K562 (cell line): ENCODE results near the gene ZNF780B. TPM values are rescaled to one million over a fixed set of nuclear protein-coding genes. Genes with fewer than 3 reads are reported as not detected.

Experiments used
- ATF7 ChIP-seq: fragments of 450-650 bp; IDR thresholded peaks from 2 replicates; pipeline ENCODE4 v1.7.1; 2014; ENCODE audit warnings: mild to moderate bottlenecking, moderate library complexity
- ETV5 ChIP-seq: sonication (generic); formaldehyde crosslinking; IDR thresholded peaks from 2 replicates; pipeline ENCODE4 v1.4.0; 2020; ENCODE audit warnings: low read depth, mild to moderate bottlenecking, missing genetic modification reagents
- FOXP1 ChIP-seq: sonication (generic); formaldehyde crosslinking; IDR thresholded peaks from 2 replicates; pipeline ENCODE4 v1.8.0; 2022; ENCODE audit warnings: mild to moderate bottlenecking, missing genetic modification reagents
- HDAC1 ChIP-seq, 2 experiments: fragments of 450-650 bp; IDR thresholded peaks; 2 replicates each; pipeline ENCODE4 v1.6.1; 2016 to 2017; ENCODE audit warnings: inconsistent platforms in 1 of 2, mild to moderate bottlenecking in 1 of 2, moderate library complexity in 1 of 2
- HDAC3 ChIP-seq: fragments of 450-650 bp; IDR thresholded peaks from 2 replicates; pipeline ENCODE4 v1.6.1; 2018; ENCODE audit warnings: borderline replicate concordance, mild to moderate bottlenecking, moderate library complexity; ENCODE audit not compliant: partially characterized antibody
- HNRNPUL1 ChIP-seq: fragments of 200-400 bp; formaldehyde crosslinking; IDR thresholded peaks from 2 replicates; pipeline ENCODE4 v1.6.1; 2017; ENCODE audit warnings: low read length
- KLF1 ChIP-seq: fragments of 450-650 bp; IDR thresholded peaks from 2 replicates; pipeline ENCODE4 v1.6.1; 2016; ENCODE audit warnings: missing genetic modification characterization, missing compliant biosample characterization
- MBD2 ChIP-seq: sonication (generic); IDR thresholded peaks from 2 replicates; pipeline ENCODE4 v1.6.1; 2016; ENCODE audit warnings: low read depth, borderline replicate concordance
- MTA3 ChIP-seq: fragments of 450-650 bp; formaldehyde crosslinking; IDR thresholded peaks from 2 replicates; pipeline ENCODE4 v1.6.1; 2017; ENCODE audit warnings: mild to moderate bottlenecking, borderline replicate concordance
- MYBL2 ChIP-seq, 2 experiments: fragments of 450-650 bp in 1 of 2; sonication (generic) in 1 of 2; formaldehyde crosslinking in 1 of 2; IDR thresholded peaks; 2 replicates each; pipeline versions ENCODE4 v1.6.1 to v1.8.1; 2017 to 2022; ENCODE audit warnings: borderline replicate concordance in 1 of 2, inconsistent platforms in 1 of 2, low read depth in 1 of 2, mild to moderate bottlenecking in 1 of 2, missing genetic modification reagents in 1 of 2, moderate library complexity in 1 of 2
- SIN3A ChIP-seq, 2 experiments: fragments of 150-350 bp in 1 of 2; IDR thresholded peaks; 2 replicates each; pipeline ENCODE4 v1.6.1; 2011 to 2016; ENCODE audit warnings: borderline replicate concordance in 2 of 2, low read depth in 2 of 2, low read length in 2 of 2, mild to moderate bottlenecking in 2 of 2, moderate library complexity in 2 of 2; ENCODE audit not compliant: control insufficient read depth in 1 of 2
- SMAD3 ChIP-seq: fragments of 450-650 bp; formaldehyde crosslinking; conservative IDR thresholded peaks from 2 replicates; pipeline ENCODE4 v1.4.0; 2020; ENCODE audit warnings: mild to moderate bottlenecking
- polyA plus RNA-seq, 8 experiments: library from polyadenylated mRNA; depleted of rRNA in 4 of 8; stranded (reverse) in 5 of 8; unstranded in 3 of 8; fragments of >200 nt; fragmentation: Nextera tagmentation in 2 of 8; fragmentation: Illumina TruSeq in 1 of 8; extraction: Ambion mirVana in 2 of 8; extraction: Trizol in 1 of 8; gene quantifications; 2 replicates each; pipeline versions ENCODE4 v1.2.1 to v1.2.3, GENCODE V29; 2011 to 2014; ENCODE audit warnings: inconsistent platforms in 1 of 8, missing spikeins in 1 of 8
- total RNA-seq, 7 experiments: library from RNA; depleted of rRNA in 6 of 7; stranded (reverse); fragments of >200 nt in 6 of 7; fragmentation: Illumina TruSeq in 2 of 7; extraction: Trizol in 2 of 7; gene quantifications; 2 replicates each; pipeline versions ENCODE4 v1.2.1 to v1.2.3, GENCODE V29; 2011 to 2021; ENCODE audit warnings: low replicate concordance in 1 of 7
- TF ChIP-seq, protein P1 (sequence below), 2 experiments: fragments of 450-650 bp; formaldehyde crosslinking in 1 of 2; IDR thresholded peaks; 2 replicates each; pipeline versions ENCODE4 v1.4.0 to v1.6.1; 2014 to 2020; ENCODE audit warnings: mild to moderate bottlenecking in 2 of 2, borderline replicate concordance in 1 of 2, low read depth in 1 of 2
- TF ChIP-seq, protein P2 (sequence below): fragments of 250-450 bp; sonication (Bioruptor Pico); IDR thresholded peaks from 2 replicates; pipeline ENCODE4 v1.8.0; 2021; ENCODE audit warnings: moderate library complexity, mild to moderate bottlenecking, inconsistent platforms
- TF ChIP-seq, protein P3 (sequence below): sonication (generic); formaldehyde crosslinking; IDR thresholded peaks from 2 replicates; pipeline ENCODE4 v1.8.1; 2023; ENCODE audit warnings: mild to moderate bottlenecking, missing genetic modification reagents

Gene ZNF780B
- total and polyA plus RNA-seq, 9 of the 15 experiments (the other 6 are each of a cell fraction or from before 2014, with no cell fraction given): 3.9 to 18.4 (median 8.8) TPM

DNA sequence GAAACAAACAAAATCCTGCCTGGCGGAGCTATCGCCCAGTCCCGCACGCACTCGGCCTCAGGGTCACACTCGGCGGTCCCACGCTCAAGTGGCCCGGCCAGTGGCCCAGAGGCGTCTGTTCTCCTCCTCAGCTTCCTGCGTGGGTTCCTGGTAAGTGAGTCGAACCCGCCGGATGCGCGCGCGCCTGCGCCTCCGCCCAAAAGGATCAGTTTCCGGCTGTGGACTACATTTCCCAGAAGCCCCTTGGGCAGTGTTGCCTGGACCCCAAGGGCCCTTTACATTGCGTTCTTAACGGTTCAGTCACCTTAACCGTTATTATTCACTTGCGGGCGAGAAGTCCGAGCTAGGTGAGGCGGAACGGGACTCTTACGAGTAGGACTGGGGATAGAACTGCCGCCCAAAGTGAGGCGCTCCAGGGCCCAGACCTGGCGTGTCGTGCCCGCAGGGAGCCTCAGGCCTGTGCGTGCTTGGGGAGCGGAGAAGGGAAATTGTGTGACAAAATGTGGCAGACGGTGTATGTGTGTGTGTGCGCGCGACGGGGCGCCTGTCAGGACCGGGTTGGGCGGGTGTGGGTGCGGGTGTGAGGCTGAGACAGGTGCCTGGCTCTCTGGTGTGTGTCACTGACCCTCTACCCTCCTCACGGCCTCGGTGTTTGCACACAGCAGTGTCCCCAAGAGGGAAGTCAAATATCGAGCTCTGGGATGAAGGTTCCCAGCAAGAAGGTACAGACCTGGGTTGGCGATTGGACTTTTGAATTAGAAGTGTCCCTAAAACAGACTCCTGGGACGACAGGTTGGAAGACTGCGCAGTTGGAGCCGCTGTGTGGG, 59.0 kb downstream of the ZNF780B start, which contains the start of gene ZNF546 (continued):
- TF ChIP-seq MTA3: 0 out of 2 replicates have a peak, but pooled peaks have one; percentile 59
- TF ChIP-seq, protein P1, sequence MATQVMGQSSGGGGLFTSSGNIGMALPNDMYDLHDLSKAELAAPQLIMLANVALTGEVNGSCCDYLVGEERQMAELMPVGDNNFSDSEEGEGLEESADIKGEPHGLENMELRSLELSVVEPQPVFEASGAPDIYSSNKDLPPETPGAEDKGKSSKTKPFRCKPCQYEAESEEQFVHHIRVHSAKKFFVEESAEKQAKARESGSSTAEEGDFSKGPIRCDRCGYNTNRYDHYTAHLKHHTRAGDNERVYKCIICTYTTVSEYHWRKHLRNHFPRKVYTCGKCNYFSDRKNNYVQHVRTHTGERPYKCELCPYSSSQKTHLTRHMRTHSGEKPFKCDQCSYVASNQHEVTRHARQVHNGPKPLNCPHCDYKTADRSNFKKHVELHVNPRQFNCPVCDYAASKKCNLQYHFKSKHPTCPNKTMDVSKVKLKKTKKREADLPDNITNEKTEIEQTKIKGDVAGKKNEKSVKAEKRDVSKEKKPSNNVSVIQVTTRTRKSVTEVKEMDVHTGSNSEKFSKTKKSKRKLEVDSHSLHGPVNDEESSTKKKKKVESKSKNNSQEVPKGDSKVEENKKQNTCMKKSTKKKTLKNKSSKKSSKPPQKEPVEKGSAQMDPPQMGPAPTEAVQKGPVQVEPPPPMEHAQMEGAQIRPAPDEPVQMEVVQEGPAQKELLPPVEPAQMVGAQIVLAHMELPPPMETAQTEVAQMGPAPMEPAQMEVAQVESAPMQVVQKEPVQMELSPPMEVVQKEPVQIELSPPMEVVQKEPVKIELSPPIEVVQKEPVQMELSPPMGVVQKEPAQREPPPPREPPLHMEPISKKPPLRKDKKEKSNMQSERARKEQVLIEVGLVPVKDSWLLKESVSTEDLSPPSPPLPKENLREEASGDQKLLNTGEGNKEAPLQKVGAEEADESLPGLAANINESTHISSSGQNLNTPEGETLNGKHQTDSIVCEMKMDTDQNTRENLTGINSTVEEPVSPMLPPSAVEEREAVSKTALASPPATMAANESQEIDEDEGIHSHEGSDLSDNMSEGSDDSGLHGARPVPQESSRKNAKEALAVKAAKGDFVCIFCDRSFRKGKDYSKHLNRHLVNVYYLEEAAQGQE (IDR thresholded peaks at IDR 0.05; ENCODE audit: borderline replicate concordance): peak; percentile 3; the same call in 1 of the 2 replicates
- TF ChIP-seq, protein P1 (CRISPR knock-in tag; IDR thresholded peaks at IDR 0.05; ENCODE audit: low read depth): 0 out of 2 replicates have a peak, but pooled peaks have one; percentile 41
- TF ChIP-seq HDAC1 (IDR thresholded peaks at IDR 0.05): peak in 1 of 2 experiments; percentile 65; a peak in 1 of 4 replicates
- TF ChIP-seq, protein P2, sequence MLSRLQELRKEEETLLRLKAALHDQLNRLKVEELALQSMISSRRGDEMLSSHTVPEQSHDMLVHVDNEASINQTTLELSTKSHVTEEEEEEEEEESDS (CRISPR knock-in tag): no peak
- no peak for TF ChIP-seq HDAC3
- TF ChIP-seq ETV5 (CRISPR knock-in tag): peak; percentile 70
- TF ChIP-seq MBD2: peak; percentile 58; the same call in 1 of the 2 replicates
- peak; percentile 77 for TF ChIP-seq MYBL2 (IDR thresholded peaks at IDR 0.05; ENCODE audit: low read depth)
- TF ChIP-seq MYBL2 (CRISPR knock-in tag; IDR thresholded peaks at IDR 0.05; ENCODE audit: borderline replicate concordance): no peak
- TF ChIP-seq HNRNPUL1: no peak
- peak in 1 of 2 experiments; percentile 39; a peak in 2 of 4 replicates for TF ChIP-seq SIN3A (IDR thresholded peaks at IDR 0.05; ENCODE audit: borderline replicate concordance in 2 of 2, control insufficient read depth in 1 of 2, low read depth in 2 of 2, low read length in 2 of 2)
- no peak for TF ChIP-seq SMAD3
- TF ChIP-seq FOXP1: no peak
- TF ChIP-seq, protein P3, sequence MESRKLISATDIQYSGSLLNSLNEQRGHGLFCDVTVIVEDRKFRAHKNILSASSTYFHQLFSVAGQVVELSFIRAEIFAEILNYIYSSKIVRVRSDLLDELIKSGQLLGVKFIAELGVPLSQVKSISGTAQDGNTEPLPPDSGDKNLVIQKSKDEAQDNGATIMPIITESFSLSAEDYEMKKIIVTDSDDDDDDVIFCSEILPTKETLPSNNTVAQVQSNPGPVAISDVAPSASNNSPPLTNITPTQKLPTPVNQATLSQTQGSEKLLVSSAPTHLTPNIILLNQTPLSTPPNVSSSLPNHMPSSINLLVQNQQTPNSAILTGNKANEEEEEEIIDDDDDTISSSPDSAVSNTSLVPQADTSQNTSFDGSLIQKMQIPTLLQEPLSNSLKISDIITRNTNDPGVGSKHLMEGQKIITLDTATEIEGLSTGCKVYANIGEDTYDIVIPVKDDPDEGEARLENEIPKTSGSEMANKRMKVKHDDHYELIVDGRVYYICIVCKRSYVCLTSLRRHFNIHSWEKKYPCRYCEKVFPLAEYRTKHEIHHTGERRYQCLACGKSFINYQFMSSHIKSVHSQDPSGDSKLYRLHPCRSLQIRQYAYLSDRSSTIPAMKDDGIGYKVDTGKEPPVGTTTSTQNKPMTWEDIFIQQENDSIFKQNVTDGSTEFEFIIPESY (CRISPR knock-in tag): peak; percentile 55; the same call in 1 of the 2 replicates
- TF ChIP-seq ATF7: peak; percentile 44; the same call in 1 of the 2 replicates
- 0 out of 2 replicates have a peak, but pooled peaks have one; percentile 23 for TF ChIP-seq KLF1 (tag)
